WERI-Rb-1 (cell line): ENCODE data around the gene SEMA4D.

Experiments
- DNase-seq: peaks from one replicate; pipeline ENCODE4 v3.0.0-alpha.2; 2020
- H3K27ac ChIP-seq: fragments of 250-450 bp; sonication (Bioruptor Pico); 2 replicates; pipeline ENCODE4 v1.5.1; 2020; ENCODE audit warnings: mild to moderate bottlenecking, moderate library complexity
- H3K27me3 ChIP-seq: fragments of 250-450 bp; sonication (Bioruptor Pico); 2 replicates; pipeline ENCODE4 v1.5.1; 2021; ENCODE audit warnings: mild to moderate bottlenecking, low read depth, moderate library complexity; ENCODE audit not compliant: insufficient read depth, severe bottlenecking
- H3K36me3 ChIP-seq: fragments of 250-450 bp; sonication (Bioruptor Pico); 2 replicates; pipeline ENCODE4 v1.5.1; 2020; ENCODE audit warnings: mild to moderate bottlenecking, moderate library complexity
- H3K4me3 ChIP-seq: 2 replicates; pipeline ENCODE4 v1.5.1; 2011; ENCODE audit warnings: low read depth, mild to moderate bottlenecking, control low read depth, low read length
- H3K9me3 ChIP-seq: fragments of 250-450 bp; sonication (Bioruptor Pico); 2 replicates; pipeline ENCODE4 v1.5.1; 2021; ENCODE audit warnings: mild to moderate bottlenecking, moderate library complexity; ENCODE audit not compliant: severe bottlenecking
- TF ChIP-seq, protein P1 (sequence below): IDR thresholded peaks from 2 replicates; pipeline ENCODE4 v1.5.1; 2011; ENCODE audit warnings: low read depth, mild to moderate bottlenecking, control low read depth, inconsistent platforms, low read length

Gene SEMA4D

DNA sequence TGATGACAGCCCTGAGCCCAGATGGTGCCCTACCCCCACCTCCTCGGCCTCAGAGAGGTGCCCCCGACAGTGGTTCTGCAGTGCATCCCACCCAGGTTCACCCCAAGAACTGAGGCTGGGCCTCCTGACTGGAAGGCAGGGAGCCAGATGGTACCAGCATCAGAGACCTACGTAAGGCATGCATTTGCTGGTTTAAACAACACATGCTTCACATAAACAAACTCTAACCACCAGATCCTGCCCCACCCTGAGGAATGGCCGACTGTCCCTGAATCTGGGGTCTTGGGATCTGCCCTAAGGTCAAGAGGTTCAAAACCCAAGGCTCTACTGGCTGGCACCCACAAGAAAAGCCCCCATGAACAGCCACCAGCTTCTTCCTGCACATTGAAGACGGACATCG is 106.3 kb downstream of the SEMA4D start:
- no peak for DNase-seq
- H3K9me3 ChIP-seq, result no peaks in the 10 kb centered on the region
- no peaks in the 10 kb centered on the region for H3K27me3 ChIP-seq
- H3K4me3 ChIP-seq, result no peak overlapping the region
- peaks cover 62% of the 10 kb centered on the region for H3K36me3 ChIP-seq
- H3K27ac ChIP-seq, result no peak overlapping the region
- TF ChIP-seq, protein P1, sequence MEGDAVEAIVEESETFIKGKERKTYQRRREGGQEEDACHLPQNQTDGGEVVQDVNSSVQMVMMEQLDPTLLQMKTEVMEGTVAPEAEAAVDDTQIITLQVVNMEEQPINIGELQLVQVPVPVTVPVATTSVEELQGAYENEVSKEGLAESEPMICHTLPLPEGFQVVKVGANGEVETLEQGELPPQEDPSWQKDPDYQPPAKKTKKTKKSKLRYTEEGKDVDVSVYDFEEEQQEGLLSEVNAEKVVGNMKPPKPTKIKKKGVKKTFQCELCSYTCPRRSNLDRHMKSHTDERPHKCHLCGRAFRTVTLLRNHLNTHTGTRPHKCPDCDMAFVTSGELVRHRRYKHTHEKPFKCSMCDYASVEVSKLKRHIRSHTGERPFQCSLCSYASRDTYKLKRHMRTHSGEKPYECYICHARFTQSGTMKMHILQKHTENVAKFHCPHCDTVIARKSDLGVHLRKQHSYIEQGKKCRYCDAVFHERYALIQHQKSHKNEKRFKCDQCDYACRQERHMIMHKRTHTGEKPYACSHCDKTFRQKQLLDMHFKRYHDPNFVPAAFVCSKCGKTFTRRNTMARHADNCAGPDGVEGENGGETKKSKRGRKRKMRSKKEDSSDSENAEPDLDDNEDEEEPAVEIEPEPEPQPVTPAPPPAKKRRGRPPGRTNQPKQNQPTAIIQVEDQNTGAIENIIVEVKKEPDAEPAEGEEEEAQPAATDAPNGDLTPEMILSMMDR, result no peak

GRCh38 chr9:89390578-89391116 is 107.3 kb downstream of the SEMA4D start:
- TF ChIP-seq, protein P1, result no peak
- Histone ChIP-seq H3K36me3 (peaks cover 57% of the 10 kb centered on the region), H3K27ac (no peak overlapping the region), H3K9me3 (no peaks in the 10 kb centered on the region), H3K4me3 (no peak overlapping the region), H3K27me3 (no peaks in the 10 kb centered on the region)
- DNase-seq, result no peak

GRCh38 chr9:89390068-89390555 is 107.8 kb downstream of the SEMA4D start:
- TF ChIP-seq, protein P1, result no peak

DNA sequence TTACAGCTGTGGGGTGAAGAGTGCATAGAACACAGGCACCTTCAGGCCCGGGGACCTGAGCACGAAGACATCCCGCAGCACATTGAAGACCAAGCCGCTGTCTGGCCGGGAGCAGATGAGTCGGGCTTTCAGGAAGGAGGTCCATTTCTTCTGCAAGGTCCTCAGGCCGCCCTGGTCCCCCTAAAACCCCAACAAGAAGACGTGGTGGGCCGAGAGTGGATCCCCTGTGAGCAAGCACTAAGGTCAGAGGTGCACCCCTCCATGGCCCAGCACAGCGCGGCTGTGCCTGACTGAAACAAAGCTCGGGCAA is 109.1 kb downstream of the SEMA4D start:
- no peak for DNase-seq
- no peak overlapping the region for H3K27ac ChIP-seq
- no peak overlapping the region for H3K4me3 ChIP-seq
- TF ChIP-seq, protein P1, result no peak
- peaks cover 55% of the 10 kb centered on the region for H3K36me3 ChIP-seq
- no peaks in the 10 kb centered on the region for H3K9me3 ChIP-seq
- H3K27me3 ChIP-seq, result no peaks in the 10 kb centered on the region

More at GRCh38 chr9:89390068-89390555, 107.8 kb downstream of the SEMA4D start:
- Histone ChIP-seq H3K27ac (no peak overlapping the region), H3K36me3 (peaks cover 57% of the 10 kb centered on the region), H3K27me3 (no peaks in the 10 kb centered on the region), H3K9me3 (no peaks in the 10 kb centered on the region), H3K4me3 (no peak overlapping the region)
- DNase-seq, result no peak

DNA sequence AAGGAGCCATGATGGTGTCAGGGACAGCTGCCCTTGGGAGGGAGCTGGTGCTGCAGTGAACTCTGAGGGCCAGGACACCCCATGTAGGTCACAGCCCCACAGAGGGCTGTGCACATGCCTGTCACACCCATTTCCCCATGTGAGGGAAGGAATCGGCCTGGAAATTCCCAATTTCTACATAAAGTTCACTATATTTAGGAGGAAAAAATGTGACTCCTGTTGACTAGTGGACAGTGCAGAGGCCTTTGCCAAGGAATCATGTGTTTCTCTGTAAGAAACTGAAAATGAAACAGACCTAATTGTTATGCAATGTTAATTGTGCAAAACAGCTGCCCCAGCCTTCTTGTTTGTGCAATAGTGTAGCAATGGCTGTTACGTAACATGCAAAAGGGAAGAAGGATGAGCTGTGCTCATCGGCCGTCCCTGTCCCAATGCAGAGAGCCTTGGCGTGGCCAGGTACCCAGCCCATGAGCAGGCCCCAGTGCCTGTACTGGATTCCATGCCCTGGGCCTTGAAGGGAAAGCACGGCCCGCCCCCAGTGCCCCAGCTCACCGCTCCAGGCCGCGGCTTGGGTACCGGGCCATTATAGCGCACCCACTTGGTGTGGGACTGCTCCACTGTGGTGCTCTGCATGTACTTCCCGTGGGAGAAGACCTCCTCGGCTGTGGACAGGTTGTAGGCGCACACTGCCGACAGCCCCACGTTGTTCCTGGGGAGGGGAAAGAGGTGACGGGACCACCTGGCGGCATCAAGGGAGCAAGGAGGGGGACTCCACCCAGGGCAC is 109.6 kb downstream of the SEMA4D start:
- TF ChIP-seq, protein P1, result no peak
- peaks cover 49% of the 10 kb centered on the region for H3K36me3 ChIP-seq
- no peak for DNase-seq

More for the DNA sequence above, 109.6 kb downstream of the SEMA4D start:
- H3K27me3 ChIP-seq, result no peaks in the 10 kb centered on the region
- no peaks in the 10 kb centered on the region for H3K9me3 ChIP-seq
- H3K27ac ChIP-seq, result no peak overlapping the region
- no peak overlapping the region for H3K4me3 ChIP-seq
